Activated CD8-positive, alpha-beta memory T cell treated with anti-CD3 and anti-CD28 coated beads for 4 hours (primary cell): ENCODE results near the gene PKD1L1.
"Not testable (repeated sequence)": the region's sequence is repeated elsewhere in the genome, so short reads cannot be mapped to it uniquely, and the experiment has no call there.

Experiments used
- DNase-seq, 2 donors: peaks; one replicate each; pipeline ENCODE4 v3.0.0-alpha.2; 2020; ENCODE audit warnings: low read depth in 2 of 2

PKD1L1 gene

GRCh38 chr7:47766126-47766525, 182.1 kb downstream of the PKD1L1 start:
- no peak for DNase-seq

DNA sequence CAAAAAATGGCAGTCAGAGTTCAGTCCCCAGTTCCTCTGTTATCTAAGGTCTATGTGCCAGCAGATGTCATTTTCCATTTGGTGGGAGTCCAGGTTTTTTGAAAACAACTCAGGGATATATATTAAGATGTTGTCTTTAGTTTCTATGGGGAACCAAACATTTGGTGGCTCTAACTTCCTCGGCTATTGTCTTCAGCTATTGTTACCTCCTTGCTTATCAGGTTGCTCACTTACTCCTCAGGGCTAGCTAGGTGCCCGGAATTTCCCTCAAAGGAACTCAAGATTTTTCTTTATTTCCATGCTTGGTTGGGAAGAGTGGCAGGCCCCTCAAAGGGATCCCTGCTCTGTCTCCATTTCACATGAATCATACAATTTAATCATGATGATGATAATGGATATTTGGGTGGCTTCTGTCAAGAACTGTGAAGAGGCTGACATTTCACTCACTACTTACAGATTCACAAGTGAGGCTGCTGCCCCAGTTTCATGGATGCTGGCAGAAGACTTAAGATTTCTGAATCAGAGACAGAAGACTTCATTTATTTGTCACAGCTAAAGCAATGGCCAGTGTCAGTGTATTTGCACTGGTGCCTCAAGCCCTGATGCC, 182.8 kb downstream of the PKD1L1 start:
- no peak for DNase-seq

DNA sequence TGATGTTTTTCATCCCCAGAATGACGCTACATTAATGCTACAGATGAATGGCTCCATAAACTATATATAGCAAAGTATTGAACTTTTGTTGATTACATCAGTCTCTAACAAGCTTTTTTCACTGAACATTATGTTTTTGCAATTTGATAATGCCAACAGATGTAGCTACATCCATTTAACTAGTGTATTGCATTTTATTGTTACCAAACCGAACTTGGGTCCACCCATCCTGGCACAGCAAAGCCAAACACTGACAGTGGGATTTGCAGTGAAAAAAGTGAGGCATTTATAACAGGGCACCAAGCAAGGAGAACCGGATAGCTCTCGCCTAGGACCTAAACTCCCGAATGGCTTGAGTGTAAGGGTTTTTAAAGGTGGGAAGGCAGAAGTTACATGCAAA, 183.5 kb downstream of the PKD1L1 start:
- DNase-seq = no peak

DNA sequence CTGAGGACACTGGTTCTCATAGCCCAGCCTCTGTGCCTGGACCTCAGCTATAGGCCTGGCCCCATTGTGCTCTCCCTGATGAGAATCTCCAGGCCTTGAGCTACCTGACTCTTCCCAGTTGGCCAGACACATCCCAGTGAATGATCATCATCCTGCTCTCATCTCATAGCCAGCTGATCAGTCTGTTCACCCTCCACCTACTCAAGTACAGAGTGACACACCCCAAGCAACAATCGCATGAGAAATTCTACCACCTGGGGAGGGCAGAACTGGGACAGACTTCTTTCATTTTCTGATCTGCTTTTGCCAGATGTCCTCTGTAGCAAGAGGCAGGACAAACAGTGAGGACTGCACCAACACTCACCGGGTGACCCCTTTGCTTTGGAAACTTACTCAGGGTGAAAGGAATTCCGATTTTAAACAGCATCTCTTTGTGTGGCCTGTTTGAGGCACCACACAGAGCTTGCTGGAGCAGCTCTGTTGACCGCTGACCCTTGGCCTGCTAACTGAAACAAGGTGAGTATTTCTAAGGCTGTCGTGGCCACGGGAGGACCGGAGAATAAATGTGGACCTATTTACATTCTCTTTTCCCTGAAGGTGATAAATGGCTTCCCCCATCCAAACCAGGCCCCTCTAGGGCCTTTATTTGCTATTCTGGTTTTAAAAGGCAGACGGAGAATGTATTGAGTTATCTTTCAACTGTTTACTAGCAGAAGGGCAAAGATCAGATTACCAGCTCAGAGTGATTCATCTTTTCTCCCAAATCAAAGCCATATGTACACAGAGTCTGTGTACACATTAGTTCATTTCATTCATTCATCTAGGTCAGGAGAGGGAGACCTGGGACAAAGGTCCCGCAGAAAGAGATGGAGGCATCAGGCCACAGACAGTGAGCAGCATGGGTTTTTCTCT, 184.9 kb downstream of the PKD1L1 start:
- no peak for DNase-seq

DNA sequence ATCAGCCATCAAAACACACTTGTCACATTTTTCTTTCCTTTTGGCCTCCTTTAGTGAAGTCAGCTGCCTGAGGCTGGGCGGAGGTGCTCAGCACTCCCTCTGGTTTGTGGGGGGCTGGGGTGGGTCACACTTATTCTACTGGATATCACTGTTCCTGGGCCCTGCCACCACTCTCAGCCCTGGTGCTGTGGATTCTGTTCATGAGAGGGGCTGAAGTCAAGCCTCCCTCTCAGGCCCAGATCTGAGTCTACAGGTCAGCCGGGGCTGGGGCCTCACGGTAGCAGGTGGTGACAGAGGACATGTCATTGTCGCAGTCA, 185.6 kb downstream of the PKD1L1 start:
- no peak for DNase-seq

GRCh38 chr7:47762207-47762606, 186.1 kb downstream of the PKD1L1 start:
- DNase-seq = no peak

DNA sequence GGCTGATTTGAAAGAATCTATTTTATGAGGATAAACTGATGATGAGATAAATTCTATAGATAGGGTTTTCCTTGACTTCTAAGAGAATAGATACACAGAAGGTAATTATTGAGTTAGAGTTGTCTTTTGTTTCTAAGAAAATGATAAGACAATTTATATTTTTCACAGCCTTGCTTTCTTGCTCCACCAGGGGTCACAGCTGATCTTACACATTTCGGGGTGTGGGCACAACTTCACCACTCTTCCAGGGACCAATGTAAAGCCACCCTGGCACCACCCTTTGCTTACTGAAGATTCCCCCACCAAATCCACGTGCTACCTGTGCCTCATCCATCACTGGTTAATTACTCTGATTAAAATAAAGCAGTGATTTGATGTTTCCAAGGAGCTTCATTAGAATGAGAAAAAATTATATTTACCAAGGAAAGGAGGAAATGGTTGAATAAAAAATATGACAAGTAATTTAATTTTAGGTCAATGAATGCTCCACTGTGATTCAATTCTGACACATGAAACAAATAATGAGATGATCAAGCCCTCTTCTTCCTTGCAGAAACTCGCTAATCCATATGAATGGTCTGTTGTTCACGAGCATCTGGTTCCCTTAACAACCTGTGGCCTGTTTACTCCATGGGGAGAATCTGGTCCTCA, 189.1 kb downstream of the PKD1L1 start:
- no peak for DNase-seq

DNA sequence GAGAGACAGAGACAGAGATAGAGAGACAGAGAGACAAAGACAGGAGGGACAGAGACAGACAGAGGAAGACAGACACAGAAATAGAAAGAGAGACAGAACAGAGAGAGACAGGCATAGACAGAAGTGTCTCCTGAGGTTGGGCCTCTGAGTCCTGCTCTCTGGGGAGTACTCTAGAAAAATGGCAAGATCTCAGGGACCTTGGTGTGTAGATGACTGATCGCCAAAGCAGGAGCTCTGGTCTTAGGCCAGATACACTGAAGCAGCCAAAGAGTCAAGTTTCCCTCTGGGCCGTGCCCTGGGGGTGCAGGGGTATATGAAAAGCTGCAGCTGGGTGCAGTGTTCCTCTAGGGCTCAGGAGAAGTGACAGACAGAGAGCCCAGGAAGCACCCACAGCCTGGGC, 189.7 kb downstream of the PKD1L1 start:
- no peak for DNase-seq

DNA sequence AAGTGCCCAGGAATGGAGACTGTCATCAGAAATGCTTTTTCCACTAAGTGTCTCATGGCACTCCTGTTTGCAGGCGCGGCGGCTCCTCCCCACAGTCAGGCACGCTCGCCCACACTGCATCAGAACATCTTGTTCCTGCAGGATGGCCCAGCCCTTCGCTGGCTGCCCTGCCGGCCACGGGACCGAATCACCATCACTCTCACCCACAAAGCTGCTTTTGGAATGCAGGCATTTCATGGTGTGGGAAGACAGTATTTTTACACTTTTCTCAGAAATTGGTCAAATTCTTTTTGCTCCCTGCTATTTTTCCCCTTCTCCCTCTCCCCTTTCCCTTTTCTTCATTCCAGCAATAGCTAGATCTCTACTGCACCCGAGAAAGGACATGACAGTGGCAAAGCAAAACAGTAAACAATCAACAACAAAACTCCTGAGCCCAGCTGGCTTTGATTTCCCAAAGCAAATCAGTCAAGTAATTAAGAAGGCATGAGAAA, 190.3 kb downstream of the PKD1L1 start:
- DNase-seq = no peak

DNA sequence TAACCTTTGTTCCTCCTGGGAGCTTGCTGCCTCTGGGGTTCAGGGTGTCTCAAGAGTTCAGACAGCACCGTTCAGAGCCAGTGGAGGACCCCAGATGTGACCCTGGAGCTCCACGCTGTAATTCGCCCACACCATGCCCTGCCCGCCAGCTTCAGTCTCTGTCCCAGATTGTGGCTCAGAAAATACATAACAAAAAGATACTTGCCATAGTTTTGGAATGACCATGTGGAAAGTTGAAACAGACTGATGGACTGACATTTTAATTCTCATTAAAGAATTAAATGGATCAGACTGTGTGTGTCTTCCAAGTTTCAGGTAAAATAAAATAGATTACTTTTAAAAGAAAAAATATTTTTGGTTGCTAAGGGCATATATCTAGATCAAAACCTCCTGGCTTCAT, 191.6 kb downstream of the PKD1L1 start:
- DNase-seq = no peak

GRCh38 chr7:47755248-47755647, 193.0 kb downstream of the PKD1L1 start:
- DNase-seq = no peak

DNA sequence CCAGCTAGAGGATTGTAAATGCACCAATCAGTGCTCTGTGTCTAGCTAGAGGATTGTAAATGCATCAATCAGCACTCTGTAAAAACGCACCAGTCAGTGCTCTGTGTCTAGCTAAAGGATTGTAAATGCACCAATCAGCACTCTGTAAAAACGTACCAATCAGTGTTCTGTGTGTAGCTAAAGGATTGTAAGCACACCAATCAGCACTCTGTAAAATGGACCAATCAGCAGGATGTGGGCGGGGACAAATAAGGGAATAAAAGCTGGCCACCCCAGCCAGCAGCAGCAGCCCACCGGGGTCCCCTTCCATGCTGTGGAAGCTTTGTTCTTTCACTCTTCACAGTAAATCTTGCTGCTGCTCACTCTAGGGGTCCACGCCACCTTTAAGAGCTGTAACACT, 196.5 kb downstream of the PKD1L1 start:
- not testable (repeated sequence) for DNase-seq

- DNase-seq = no peak
Observed at GRCh38 chr7:47751043-47751442, 197.2 kb downstream of the PKD1L1 start.

DNA sequence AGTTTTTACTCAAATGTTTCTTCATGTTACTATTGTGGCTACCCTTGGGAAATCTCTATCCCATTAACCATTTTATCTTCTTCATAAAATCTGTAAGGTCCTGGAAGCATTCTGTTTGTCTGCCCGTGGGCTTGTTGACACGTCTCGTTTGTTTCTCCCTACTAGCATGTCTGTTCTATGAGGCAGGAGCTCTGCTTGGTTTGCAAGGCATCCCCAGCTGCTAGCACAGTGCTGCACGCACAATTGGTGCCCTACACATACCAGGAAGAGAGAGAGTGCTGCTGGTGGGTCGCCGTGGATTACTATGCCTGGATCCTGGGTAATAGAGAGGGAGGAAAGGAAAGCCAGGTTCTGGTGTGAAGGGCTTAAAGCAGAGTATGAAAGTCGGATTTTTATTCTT, 200.2 kb downstream of the PKD1L1 start:
- no peak for DNase-seq

GRCh38 chr7:47747160-47747559, 201.1 kb downstream of the PKD1L1 start:
- no peak for DNase-seq

GRCh38 chr7:47746468-47746867, 201.8 kb downstream of the PKD1L1 start:
- DNase-seq = no peak

DNA sequence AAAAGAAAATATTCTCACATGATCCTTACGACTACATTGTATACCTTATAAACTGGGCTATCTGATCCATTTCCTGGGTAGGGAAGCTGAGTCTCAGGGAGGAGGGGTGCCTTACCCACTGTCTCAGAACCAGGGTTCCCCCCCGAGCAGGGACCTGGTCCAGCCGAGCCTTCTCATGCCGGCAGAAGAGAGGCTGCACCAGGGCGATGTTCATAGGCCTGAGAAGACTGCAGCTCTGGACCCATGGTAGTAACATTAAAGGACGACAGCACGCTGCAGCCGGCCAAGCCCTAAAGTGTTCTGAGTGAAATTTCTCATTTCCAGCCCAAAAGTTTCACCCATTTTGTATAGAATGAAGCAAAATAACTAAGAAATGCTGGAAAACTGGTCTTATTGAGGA, 203.4 kb downstream of the PKD1L1 start:
- DNase-seq = no peak

- DNase-seq = no peak
Observed at GRCh38 chr7:47743965-47744591, 204.2 kb downstream of the PKD1L1 start.

- no peak for DNase-seq
Observed at GRCh38 chr7:47741984-47742383, 206.3 kb downstream of the PKD1L1 start.

GRCh38 chr7:47739891-47740290, 208.4 kb downstream of the PKD1L1 start:
- no peak for DNase-seq

GRCh38 chr7:47739301-47739875, 208.9 kb downstream of the PKD1L1 start:
- no peak for DNase-seq

DNA sequence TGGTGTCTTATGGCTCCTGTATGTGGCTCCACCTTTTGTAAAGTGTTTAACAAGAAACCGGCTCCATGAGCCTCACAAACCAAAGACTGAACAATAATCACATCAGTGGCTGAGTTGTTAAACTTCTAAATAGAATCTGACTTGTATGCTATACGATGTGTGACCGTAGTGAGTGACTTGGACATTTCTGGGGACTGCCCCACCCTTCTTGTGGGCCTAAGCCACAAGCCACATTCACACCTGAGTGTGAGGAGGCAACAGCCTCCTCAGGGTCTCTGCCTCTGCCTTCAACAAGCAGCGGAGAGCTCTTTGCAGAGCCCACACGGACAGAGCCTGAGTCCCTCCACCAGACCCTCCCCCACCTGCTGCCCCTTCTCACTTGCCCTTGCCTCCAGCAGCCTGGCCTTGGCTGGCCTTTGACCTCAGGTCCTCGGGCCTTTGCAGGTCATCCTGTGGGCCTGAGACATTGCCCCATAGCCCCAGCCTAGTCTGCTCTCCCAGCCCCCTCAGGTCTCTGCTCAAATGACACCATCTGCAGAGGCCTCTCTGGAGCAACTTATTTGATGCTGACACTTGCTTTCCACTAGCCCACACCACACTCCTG, 209.6 kb downstream of the PKD1L1 start:
- no peak for DNase-seq
